Muscle layer of duodenum (tissue), 2 donors: ENCODE measurements around the gene GTPBP2.
"Not testable (repeated sequence)": the region's sequence is repeated elsewhere in the genome, so short reads cannot be mapped to it uniquely, and the experiment has no call there.

ENCODE experiments used
- H3K27ac ChIP-seq: one replicate; pipeline ENCODE4 v1.7.0; 2013; ENCODE audit warnings: mild to moderate bottlenecking, low read length
- H3K27me3 ChIP-seq: one replicate; pipeline ENCODE4 v1.7.0; 2013; ENCODE audit warnings: low read depth, mild to moderate bottlenecking, control low read depth, low read length
- H3K36me3 ChIP-seq, 2 donors: one replicate each; pipeline ENCODE4 v1.7.0; 2013; ENCODE audit warnings: low read length in 2 of 2, control low read depth in 1 of 2, mild to moderate bottlenecking in 1 of 2; ENCODE audit not compliant: insufficient read depth in 2 of 2, control insufficient read depth in 1 of 2
- H3K4me1 ChIP-seq, 2 donors: one replicate each; pipeline ENCODE4 v1.7.0; 2013; ENCODE audit warnings: low read length in 2 of 2, mild to moderate bottlenecking in 2 of 2, control low read depth in 1 of 2, moderate library complexity in 1 of 2; ENCODE audit not compliant: insufficient read depth in 2 of 2, control insufficient read depth in 1 of 2
- H3K4me3 ChIP-seq, 2 donors: one replicate each; pipeline ENCODE4 v1.7.0; 2013; ENCODE audit warnings: low read length in 2 of 2, low read depth in 1 of 2, mild to moderate bottlenecking in 1 of 2
- H3K9me3 ChIP-seq, 2 donors: one replicate each; pipeline ENCODE4 v1.7.0; 2013; ENCODE audit warnings: low read length in 2 of 2, control low read depth in 1 of 2, mild to moderate bottlenecking in 1 of 2; ENCODE audit not compliant: control insufficient read depth in 1 of 2
- donor health status: healthy.

Gene GTPBP2

GRCh38 chr6:43589564-43589963 is 39.5 kb downstream of the GTPBP2 start:
- H3K4me1 ChIP-seq, H3K9me3 ChIP-seq, H3K27me3 ChIP-seq, H3K27ac ChIP-seq, H3K4me3 ChIP-seq: not testable (repeated sequence)
- peaks cover 7 to 42% of the 10 kb centered on the region in 2 donors for H3K36me3 ChIP-seq

GRCh38 chr6:43588194-43588593 is 40.9 kb downstream of the GTPBP2 start:
- H3K9me3 ChIP-seq = no peaks in the 10 kb centered on the region
- no peaks in the 10 kb centered on the region for H3K27me3 ChIP-seq
- no peaks in the 10 kb centered on the region for H3K4me1 ChIP-seq
- H3K27ac ChIP-seq = no peak overlapping the region
- no peak overlapping the region for H3K4me3 ChIP-seq
- H3K36me3 ChIP-seq = peaks cover 19 to 55% of the 10 kb centered on the region in 2 donors

- no peaks in the 10 kb centered on the region for H3K4me1 ChIP-seq
- no peak overlapping the region for H3K27ac ChIP-seq
- peaks cover 22 to 57% of the 10 kb centered on the region in 2 donors for H3K36me3 ChIP-seq
- no peaks in the 10 kb centered on the region for H3K27me3 ChIP-seq
- no peak overlapping the region for H3K4me3 ChIP-seq
- H3K9me3 ChIP-seq = no peaks in the 10 kb centered on the region
These were observed 44.0 kb downstream of the GTPBP2 start for GRCh38 chr6:43584892-43585570.

- no peak overlapping the region for H3K4me3 ChIP-seq
- peaks cover 22 to 50% of the 10 kb centered on the region in 2 donors for H3K36me3 ChIP-seq
- H3K4me1 ChIP-seq = peaks cover 0 to under 1% of the 10 kb centered on the region in 2 donors
- no peak overlapping the region for H3K27ac ChIP-seq
- no peaks in the 10 kb centered on the region for H3K9me3 ChIP-seq
- H3K27me3 ChIP-seq = no peaks in the 10 kb centered on the region
These were observed 46.2 kb downstream of the GTPBP2 start for GRCh38 chr6:43582911-43583310.

- Histone ChIP-seq H3K4me1 (peaks cover 6 to 22% of the 10 kb centered on the region in 2 donors), H3K27ac (no peak overlapping the region), H3K4me3 (no peak overlapping the region), H3K27me3 (no peaks in the 10 kb centered on the region), H3K9me3 (no peaks in the 10 kb centered on the region), H3K36me3 (peaks cover 11 to 21% of the 10 kb centered on the region in 2 donors)
These were observed 49.9 kb downstream of the GTPBP2 start for GRCh38 chr6:43579171-43579570.

- no peaks in the 10 kb centered on the region for H3K27me3 ChIP-seq
- peaks cover 6 to 22% of the 10 kb centered on the region in 2 donors for H3K4me1 ChIP-seq
- H3K9me3 ChIP-seq = no peaks in the 10 kb centered on the region
- H3K27ac ChIP-seq = no peak overlapping the region
- no peak overlapping the region for H3K4me3 ChIP-seq
- H3K36me3 ChIP-seq = peaks cover 7 to 17% of the 10 kb centered on the region in 2 donors
These were observed 50.3 kb downstream of the GTPBP2 start for GRCh38 chr6:43578748-43579147.

GRCh38 chr6:43575772-43576551 is 53.1 kb downstream of the GTPBP2 start, which contains the start of the genes POLH and XPO5:
TSS of gene POLH (plus strand) at chr6:43576185. CDS start at chr6:43582320, 6,135 bp downstream.
TSS of gene XPO5 (minus strand) at chr6:43576038. CDS start at chr6:43575864, 174 bp downstream.
- no peaks in the 10 kb centered on the region for H3K9me3 ChIP-seq
- peak within 1 kb of the TSS; percentile 88 for H3K27ac ChIP-seq
- H3K4me3 ChIP-seq = peak within 1 kb of the TSS; percentile 97
- H3K36me3 ChIP-seq = peaks cover 7 to 18% of the 10 kb centered on the region in 2 donors
- H3K27me3 ChIP-seq = no peaks in the 10 kb centered on the region
- H3K4me1 ChIP-seq = peaks cover 6 to 22% of the 10 kb centered on the region in 2 donors

GRCh38 chr6:43575105-43575771 is 53.8 kb downstream of the GTPBP2 start:
- Histone ChIP-seq H3K9me3 (no peaks in the 10 kb centered on the region), H3K27ac (peak overlapping the region; percentile 39), H3K4me1 (peaks cover 6 to 22% of the 10 kb centered on the region in 2 donors), H3K4me3 (peak overlapping the region; percentile 97), H3K27me3 (no peaks in the 10 kb centered on the region), H3K36me3 (peaks cover 14 to 20% of the 10 kb centered on the region in 2 donors)

- H3K9me3 ChIP-seq = no peaks in the 10 kb centered on the region
- no peak overlapping the region for H3K4me3 ChIP-seq
- H3K27ac ChIP-seq = no peak overlapping the region
- H3K36me3 ChIP-seq = peaks cover 22 to 39% of the 10 kb centered on the region in 2 donors
- H3K27me3 ChIP-seq = no peaks in the 10 kb centered on the region
- peaks cover under 1 to 13% of the 10 kb centered on the region in 2 donors for H3K4me1 ChIP-seq
These were observed 57.0 kb downstream of the GTPBP2 start for GRCh38 chr6:43572015-43572414.

GRCh38 chr6:43570876-43571441 is 58.1 kb downstream of the GTPBP2 start:
- no peak overlapping the region for H3K4me3 ChIP-seq
- H3K36me3 ChIP-seq = peaks cover 22 to 47% of the 10 kb centered on the region in 2 donors
- no peaks in the 10 kb centered on the region for H3K27me3 ChIP-seq
- peaks cover 0 to 7% of the 10 kb centered on the region in 2 donors for H3K4me1 ChIP-seq
- H3K27ac ChIP-seq = no peak overlapping the region
- no peaks in the 10 kb centered on the region for H3K9me3 ChIP-seq
